ENCODE measurements around the gene IKZF5.

Gene IKZF5

DNA sequence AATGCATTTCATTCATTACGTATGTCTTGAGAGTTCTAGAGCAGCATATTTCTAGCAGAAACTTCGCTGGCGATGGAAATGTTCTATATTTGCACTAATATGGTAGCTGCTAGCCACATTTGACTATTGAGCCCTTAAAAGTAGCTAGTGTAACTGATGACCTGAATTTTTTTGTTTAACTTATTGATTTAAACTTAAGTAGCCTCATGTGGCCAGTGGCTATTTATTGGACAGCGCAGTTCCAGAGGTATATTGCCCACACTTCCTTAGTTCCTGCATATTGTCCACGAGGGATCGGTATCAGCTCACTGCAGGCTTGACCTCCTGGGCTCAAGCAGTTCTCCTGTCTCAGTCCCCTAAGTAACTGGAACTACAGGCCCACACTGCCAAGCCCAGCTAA lies 24.7 kb downstream of the IKZF5 start:
- Histone ChIP-seq H3K9ac (ENCODE audit: low read length) (no peak overlapping the region), H3K4me3 (ENCODE audit: low read length) (no peak overlapping the region), H3K9me2 (replicated peaks; ENCODE audit: insufficient read depth, low read length) (no peaks in the 10 kb centered on the region), H4K20me1 (ENCODE audit: insufficient read depth, low read length) (no peaks in the 10 kb centered on the region), H2AFZ (ENCODE audit: low read length) (no peak overlapping the region), H3K9me3 (replicated peaks; ENCODE audit: insufficient read depth, low read length) (no peaks in the 10 kb centered on the region), H3K27ac (ENCODE audit: low read length) (no peak overlapping the region), H3F3A (ENCODE audit: insufficient read depth, low read length) (0 out of 2 replicates have a peak, but pooled peaks cover 3% of the 10 kb centered on the region), H3K4me1 (ENCODE audit: low read length) (peaks cover 7% of the 10 kb centered on the region; the same call in 1 of the 2 replicates), H3K4me2 (ENCODE audit: low read depth, low read length) (no peak overlapping the region), H3K36me3 (replicated peaks; ENCODE audit: insufficient read depth, low read length) (no peaks in the 10 kb centered on the region), H3K27me3 (replicated peaks; ENCODE audit: insufficient read depth, low read length) (no peaks in the 10 kb centered on the region), H3K79me2 (ENCODE audit: low read length) (no peaks in the 10 kb centered on the region)
- TF ChIP-seq, protein P1, sequence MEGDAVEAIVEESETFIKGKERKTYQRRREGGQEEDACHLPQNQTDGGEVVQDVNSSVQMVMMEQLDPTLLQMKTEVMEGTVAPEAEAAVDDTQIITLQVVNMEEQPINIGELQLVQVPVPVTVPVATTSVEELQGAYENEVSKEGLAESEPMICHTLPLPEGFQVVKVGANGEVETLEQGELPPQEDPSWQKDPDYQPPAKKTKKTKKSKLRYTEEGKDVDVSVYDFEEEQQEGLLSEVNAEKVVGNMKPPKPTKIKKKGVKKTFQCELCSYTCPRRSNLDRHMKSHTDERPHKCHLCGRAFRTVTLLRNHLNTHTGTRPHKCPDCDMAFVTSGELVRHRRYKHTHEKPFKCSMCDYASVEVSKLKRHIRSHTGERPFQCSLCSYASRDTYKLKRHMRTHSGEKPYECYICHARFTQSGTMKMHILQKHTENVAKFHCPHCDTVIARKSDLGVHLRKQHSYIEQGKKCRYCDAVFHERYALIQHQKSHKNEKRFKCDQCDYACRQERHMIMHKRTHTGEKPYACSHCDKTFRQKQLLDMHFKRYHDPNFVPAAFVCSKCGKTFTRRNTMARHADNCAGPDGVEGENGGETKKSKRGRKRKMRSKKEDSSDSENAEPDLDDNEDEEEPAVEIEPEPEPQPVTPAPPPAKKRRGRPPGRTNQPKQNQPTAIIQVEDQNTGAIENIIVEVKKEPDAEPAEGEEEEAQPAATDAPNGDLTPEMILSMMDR (IDR thresholded peaks at IDR 0.05; ENCODE audit: low read length) = no peak
- TF ChIP-seq EZH2 (optimal IDR thresholded peaks at IDR 0.05; ENCODE audit: low read depth, low read length) (no peak), EZH2phosphoT487 (IDR thresholded peaks at IDR 0.05; ENCODE audit: low read length) (no peak)
- no peak for DNase-seq

GRCh38 chr10:122981066-122981464 lies 27.5 kb downstream of the IKZF5 start:
- Histone ChIP-seq H2AFZ (ENCODE audit: low read length) (peak overlapping the region; percentile 63), H3K36me3 (replicated peaks; ENCODE audit: insufficient read depth, low read length) (no peaks in the 10 kb centered on the region), H3K4me1 (ENCODE audit: low read length) (peaks cover 7% of the 10 kb centered on the region; the same call in 1 of the 2 replicates), H3K9ac (ENCODE audit: low read length) (peak overlapping the region; percentile 32; the same call in 1 of the 2 replicates), H3K27ac (ENCODE audit: low read length) (no peak overlapping the region), H3K27me3 (replicated peaks; ENCODE audit: insufficient read depth, low read length) (no peaks in the 10 kb centered on the region), H3K4me2 (ENCODE audit: low read depth, low read length) (peak overlapping the region; percentile 82), H3K79me2 (ENCODE audit: low read length) (no peaks in the 10 kb centered on the region), H3K9me3 (replicated peaks; ENCODE audit: insufficient read depth, low read length) (no peaks in the 10 kb centered on the region), H3K9me2 (replicated peaks; ENCODE audit: insufficient read depth, low read length) (no peaks in the 10 kb centered on the region), H4K20me1 (ENCODE audit: insufficient read depth, low read length) (no peaks in the 10 kb centered on the region), H3K4me3 (ENCODE audit: low read length) (peak overlapping the region; percentile 68), H3F3A (ENCODE audit: insufficient read depth, low read length) (0 out of 2 replicates have a peak, but pooled peaks cover 3% of the 10 kb centered on the region)
- TF ChIP-seq EZH2phosphoT487 (IDR thresholded peaks at IDR 0.05; ENCODE audit: low read length) (no peak), EZH2 (optimal IDR thresholded peaks at IDR 0.05; ENCODE audit: low read depth, low read length) (no peak)
- TF ChIP-seq, protein P1 (IDR thresholded peaks at IDR 0.05; ENCODE audit: low read length) = peak; percentile 50
- DNase-seq = peak; percentile 46

DNA sequence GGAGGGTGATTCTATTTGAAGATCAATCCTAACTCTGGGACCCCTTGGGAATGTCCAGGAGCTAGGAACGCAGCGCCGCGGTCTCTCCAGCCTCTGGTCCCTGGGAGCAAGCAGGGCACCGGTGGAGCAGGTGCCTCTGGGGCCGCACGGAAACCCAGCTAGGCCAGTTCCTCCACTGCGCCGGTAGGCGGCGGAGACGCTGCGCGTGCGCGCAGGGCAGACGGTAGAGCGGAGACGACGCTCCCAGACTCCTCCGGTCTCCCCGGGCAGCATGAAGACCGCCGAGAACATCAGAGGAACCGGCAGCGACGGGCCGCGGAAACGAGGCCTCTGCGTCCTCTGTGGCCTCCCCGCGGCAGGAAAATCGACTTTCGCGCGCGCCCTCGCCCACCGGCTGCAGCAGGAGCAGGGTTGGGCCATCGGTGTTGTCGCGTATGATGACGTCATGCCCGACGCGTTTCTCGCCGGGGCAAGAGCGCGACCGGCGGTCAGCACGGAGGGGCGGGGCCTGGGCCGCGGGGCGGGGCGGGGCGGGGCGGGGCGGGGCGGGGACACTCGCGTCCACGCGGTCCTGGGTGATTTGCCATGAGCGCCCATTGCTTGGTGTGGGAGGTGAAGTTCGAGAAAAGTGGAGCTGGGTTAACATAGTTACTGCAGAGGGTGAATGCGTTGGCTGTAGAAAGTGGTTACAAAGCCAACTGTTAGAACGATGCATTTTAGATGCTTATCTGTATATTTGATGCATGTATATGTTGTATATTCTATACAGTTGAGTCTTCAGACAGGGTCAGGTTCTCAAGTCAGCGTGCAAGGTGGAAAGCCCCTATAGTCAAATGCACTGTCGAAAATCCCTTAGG lies 28.2 kb downstream of the IKZF5 start, which contains the start of gene PSTK:
TSS of gene PSTK (plus strand) at position 193 of the 857 bp plus-strand sequence. CDS start at position 272, 79 bp downstream.
- peak within 1 kb of the TSS; percentile 92 for H2AFZ ChIP-seq (ENCODE audit: low read length)

More for the DNA sequence above, 28.2 kb downstream of the IKZF5 start, which contains the start of gene PSTK:
- Histone ChIP-seq H3K36me3 (replicated peaks; ENCODE audit: insufficient read depth, low read length) (no peaks in the 10 kb centered on the region), H3F3A (ENCODE audit: insufficient read depth, low read length) (0 out of 2 replicates have a peak, but pooled peaks cover 3% of the 10 kb centered on the region), H3K4me3 (ENCODE audit: low read length) (peak within 1 kb of the TSS; percentile 81), H3K9ac (ENCODE audit: low read length) (peak within 1 kb of the TSS; percentile 94), H3K79me2 (ENCODE audit: low read length) (no peaks in the 10 kb centered on the region), H3K27ac (ENCODE audit: low read length) (peak within 1 kb of the TSS; percentile 88), H4K20me1 (ENCODE audit: insufficient read depth, low read length) (no peaks in the 10 kb centered on the region), H3K27me3 (replicated peaks; ENCODE audit: insufficient read depth, low read length) (no peaks in the 10 kb centered on the region), H3K4me1 (ENCODE audit: low read length) (peaks cover 7% of the 10 kb centered on the region; the same call in 1 of the 2 replicates), H3K9me3 (replicated peaks; ENCODE audit: insufficient read depth, low read length) (no peaks in the 10 kb centered on the region), H3K9me2 (replicated peaks; ENCODE audit: insufficient read depth, low read length) (no peaks in the 10 kb centered on the region), H3K4me2 (ENCODE audit: low read depth, low read length) (peak within 1 kb of the TSS; percentile 85)
- DNase-seq = peak; percentile 92
- TF ChIP-seq EZH2 (optimal IDR thresholded peaks at IDR 0.05; ENCODE audit: low read depth, low read length) = no peak
- TF ChIP-seq, protein P1 (IDR thresholded peaks at IDR 0.05; ENCODE audit: low read length) = peak; percentile 83

All from MM.1S (cell line).